ENCODE measurements around the gene GMPPB.

DNA sequence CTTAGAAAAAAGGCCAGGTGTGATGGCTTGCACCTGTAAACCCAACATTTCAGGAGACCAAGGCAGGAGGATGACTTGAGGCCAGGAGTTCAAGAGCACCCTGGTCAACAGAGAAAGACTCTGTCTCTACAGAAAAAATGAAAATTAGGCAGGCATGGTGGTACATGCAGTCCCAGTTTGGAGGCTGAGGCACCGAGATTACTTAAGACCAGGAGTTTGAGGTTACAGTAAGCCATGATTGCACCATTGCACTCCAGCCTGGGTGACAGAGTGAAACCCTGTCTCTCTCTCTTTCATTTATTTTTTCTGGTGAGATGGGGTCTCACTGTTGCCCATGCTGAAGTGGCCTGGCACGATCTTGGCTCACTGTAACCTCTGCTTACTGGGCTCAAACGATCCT lies 37.9 kb upstream of the GMPPB start:
- no peak for TF ChIP-seq POLR2A (IDR thresholded peaks at IDR 0.05)
- no peak for TF ChIP-seq CTCF (IDR thresholded peaks at IDR 0.05)
- no peak for TF ChIP-seq POLR2AphosphoS5 (IDR thresholded peaks at IDR 0.05)
